ENCODE data around the gene SKOR1. TPM values are rescaled to one million over a fixed set of nuclear protein-coding genes. Genes with fewer than 3 reads are reported as not detected.

Gene SKOR1
- total RNA-seq, 1 experiment from 2014 or later: 0.13 TPM

GRCh38 chr15:67824197-67824968, 926 bp upstream of the SKOR1 start:
- TF ChIP-seq, protein P1, sequence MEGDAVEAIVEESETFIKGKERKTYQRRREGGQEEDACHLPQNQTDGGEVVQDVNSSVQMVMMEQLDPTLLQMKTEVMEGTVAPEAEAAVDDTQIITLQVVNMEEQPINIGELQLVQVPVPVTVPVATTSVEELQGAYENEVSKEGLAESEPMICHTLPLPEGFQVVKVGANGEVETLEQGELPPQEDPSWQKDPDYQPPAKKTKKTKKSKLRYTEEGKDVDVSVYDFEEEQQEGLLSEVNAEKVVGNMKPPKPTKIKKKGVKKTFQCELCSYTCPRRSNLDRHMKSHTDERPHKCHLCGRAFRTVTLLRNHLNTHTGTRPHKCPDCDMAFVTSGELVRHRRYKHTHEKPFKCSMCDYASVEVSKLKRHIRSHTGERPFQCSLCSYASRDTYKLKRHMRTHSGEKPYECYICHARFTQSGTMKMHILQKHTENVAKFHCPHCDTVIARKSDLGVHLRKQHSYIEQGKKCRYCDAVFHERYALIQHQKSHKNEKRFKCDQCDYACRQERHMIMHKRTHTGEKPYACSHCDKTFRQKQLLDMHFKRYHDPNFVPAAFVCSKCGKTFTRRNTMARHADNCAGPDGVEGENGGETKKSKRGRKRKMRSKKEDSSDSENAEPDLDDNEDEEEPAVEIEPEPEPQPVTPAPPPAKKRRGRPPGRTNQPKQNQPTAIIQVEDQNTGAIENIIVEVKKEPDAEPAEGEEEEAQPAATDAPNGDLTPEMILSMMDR (conservative IDR thresholded peaks at IDR 0.05): no peak
- H3K9me3 ChIP-seq (ENCODE audit: control insufficient read depth, low read depth, low read length): no peaks in the 10 kb centered on the region
- H2AK5ac ChIP-seq (ENCODE audit: insufficient read length, low read length): no peak overlapping the region
- H3K36me3 Mint-ChIP-seq (ENCODE audit: insufficient read depth in 1 of 3, low read depth in 3 of 3): peaks cover 0 to 1% (median 0%) of the 10 kb centered on the region in 3 experiments; a peak in 3 of 7 replicates
- no peak overlapping the region for H3K27ac ChIP-seq (ENCODE audit: insufficient read length, low read depth, low read length)
- no peak overlapping the region for H2BK12ac ChIP-seq (ENCODE audit: insufficient read length, low read depth, low read length)
- H4K91ac ChIP-seq (ENCODE audit: insufficient read length, low read depth, low read length): no peak overlapping the region
- peak overlapping the region; percentile 71 to 88; a peak in 4 of 5 replicates for H3K4me3 Mint-ChIP-seq
- H3K9me3 Mint-ChIP-seq: peaks cover 6 to 8% of the 10 kb centered on the region in 2 experiments; a peak in 4 of 5 replicates
- DNase-seq: no peak
- no peaks in the 10 kb centered on the region for H3K79me2 ChIP-seq (ENCODE audit: insufficient read depth, low read length)
- no peak overlapping the region for H3K18ac ChIP-seq (ENCODE audit: insufficient read length, low read depth, low read length)
- no peak overlapping the region for H3K27ac Mint-ChIP-seq
- no peak overlapping the region for H3K56ac ChIP-seq (ENCODE audit: insufficient read length, low read depth, low read length)
- H3T11ph ChIP-seq (ENCODE audit: low read length): no peak overlapping the region
- H3K79me1 ChIP-seq (ENCODE audit: insufficient read depth, low read depth, low read length, poor library complexity, severe bottlenecking): no peaks in the 10 kb centered on the region
- H3K27me3 Mint-ChIP-seq (ENCODE audit: low read depth): peaks cover 92% of the 10 kb centered on the region
- no peak overlapping the region for H4K8ac ChIP-seq (replicated peaks; ENCODE audit: insufficient read length, low read depth, low read length)
- no peak overlapping the region for H3K23ac ChIP-seq (ENCODE audit: insufficient read length, low read depth, low read length)
- peaks cover 33 to 63% of the 10 kb centered on the region in 2 experiments for H3K4me1 Mint-ChIP-seq
- H2AFZ ChIP-seq (ENCODE audit: low read length): no peak overlapping the region
- peaks cover 93% of the 10 kb centered on the region for H3K27me3 ChIP-seq (ENCODE audit: insufficient read depth, low read length)
- WGBS (ENCODE audit: extremely low coverage, insufficient read length, low lambda C conversion rate): no CpG with 5 or more reads among the region's 21 CpGs
- H4K20me1 ChIP-seq (ENCODE audit: control insufficient read depth, insufficient read depth, insufficient read length): peaks cover 3% of the 10 kb centered on the region
- H3K9ac ChIP-seq (ENCODE audit: extremely low read depth, insufficient read length, low read length): no peak overlapping the region
- H2BK20ac ChIP-seq (ENCODE audit: low read depth, low read length, poor library complexity, severe bottlenecking): no peak overlapping the region
- no peak overlapping the region for H2BK15ac ChIP-seq (ENCODE audit: low read depth, low read length)
- no peak overlapping the region for H2BK120ac ChIP-seq (ENCODE audit: low read depth, low read length, poor library complexity, severe bottlenecking)
- H3K23me2 ChIP-seq (ENCODE audit: insufficient read length, low read depth, low read length, poor library complexity, severe bottlenecking): no peaks in the 10 kb centered on the region
- peak overlapping the region; percentile 23 for H3K4me2 ChIP-seq (ENCODE audit: insufficient read depth, insufficient read length, low read length)
- no peak overlapping the region for H3K14ac ChIP-seq (ENCODE audit: insufficient read depth, low read length)
- H2BK5ac ChIP-seq (ENCODE audit: insufficient read length, low read length): no peak overlapping the region
- H4K5ac ChIP-seq (ENCODE audit: insufficient read length, low read depth, low read length): no peak overlapping the region
- no peak overlapping the region for H3K4ac ChIP-seq (ENCODE audit: low read depth, low read length)
- 0 out of 2 replicates have a peak, but pooled peaks cover 2% of the 10 kb centered on the region for H3K4me1 ChIP-seq (ENCODE audit: insufficient read depth, low read length)
